Large intestine (tissue), 3 donors: ENCODE results near the gene USP54. TPM values are rescaled to one million over a fixed set of nuclear protein-coding genes. Genes with fewer than 3 reads are reported as not detected.

Experiments used
- DNase-seq, 2 donors: peaks; one replicate each; pipeline versions ENCODE4 v3.0.0 to v3.0.0-alpha.2; 2013
- H3K27ac ChIP-seq: one replicate; pipeline ENCODE4 v1.5.1; 2013; ENCODE audit warnings: low read length
- H3K27me3 ChIP-seq: 2 replicates; pipeline ENCODE4 v1.6.1; 2013; ENCODE audit warnings: low read length; ENCODE audit not compliant: control insufficient read depth, insufficient read depth
- H3K36me3 ChIP-seq: 2 replicates; pipeline ENCODE4 v1.6.1; 2013; ENCODE audit warnings: low read length; ENCODE audit not compliant: control insufficient read depth, insufficient read depth
- H3K4me1 ChIP-seq: one replicate; pipeline ENCODE4 v1.6.1; 2013; ENCODE audit warnings: low read length; ENCODE audit not compliant: control insufficient read depth, insufficient read depth
- H3K4me3 ChIP-seq: one replicate; pipeline ENCODE4 v1.5.1; 2013; ENCODE audit warnings: low read length
- H3K9me3 ChIP-seq: one replicate; pipeline ENCODE4 v1.6.1; 2013; ENCODE audit warnings: mild to moderate bottlenecking, low read depth, low read length, moderate library complexity; ENCODE audit not compliant: control insufficient read depth
- WGBS: methylation state at CpG from one replicate; pipeline ENCODE4 v1.1.5; 2013; ENCODE audit warnings: low lambda C conversion rate; ENCODE audit not compliant: insufficient coverage; 5-methylcytosine and 5-hydroxymethylcytosine counted together
- polyA plus RNA-seq: library from polyadenylated mRNA; unstranded; fragments of 120-200 nt; gene quantifications from one replicate; pipeline ENCODE4 v1.2.1, GENCODE V29; 2013

USP54 gene
- polyA plus RNA-seq, 1 donor, result 39.0 TPM

DNA sequence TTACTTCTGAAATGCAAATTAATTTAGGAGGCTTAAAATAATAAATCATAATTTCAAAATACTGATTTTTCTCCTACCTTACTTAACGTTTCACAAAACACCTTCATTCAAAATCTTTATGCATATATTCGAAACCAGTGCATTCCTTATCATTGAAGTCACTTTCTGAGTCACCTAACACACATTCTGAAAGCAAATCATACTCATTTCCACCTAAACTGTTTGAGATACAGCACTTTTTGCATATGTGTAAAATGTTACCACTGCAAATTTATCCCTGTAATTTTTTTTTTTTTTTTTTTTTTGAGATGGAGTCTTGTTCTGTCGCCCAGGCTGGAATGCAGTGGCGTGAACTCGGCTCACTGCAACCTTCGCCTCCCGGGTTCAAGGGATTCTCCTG lies 111.0 kb downstream of the USP54 start:
- Histone ChIP-seq H3K9me3 (no peaks in the 10 kb centered on the region), H3K36me3 (peaks cover 28% of the 10 kb centered on the region), H3K4me1 (no peaks in the 10 kb centered on the region), H3K27ac (no peak overlapping the region), H3K4me3 (no peak overlapping the region), H3K27me3 (no peaks in the 10 kb centered on the region)
- DNase-seq, result no peak
- 87% methylated on average over 2 of the region's 7 CpGs for WGBS

DNA sequence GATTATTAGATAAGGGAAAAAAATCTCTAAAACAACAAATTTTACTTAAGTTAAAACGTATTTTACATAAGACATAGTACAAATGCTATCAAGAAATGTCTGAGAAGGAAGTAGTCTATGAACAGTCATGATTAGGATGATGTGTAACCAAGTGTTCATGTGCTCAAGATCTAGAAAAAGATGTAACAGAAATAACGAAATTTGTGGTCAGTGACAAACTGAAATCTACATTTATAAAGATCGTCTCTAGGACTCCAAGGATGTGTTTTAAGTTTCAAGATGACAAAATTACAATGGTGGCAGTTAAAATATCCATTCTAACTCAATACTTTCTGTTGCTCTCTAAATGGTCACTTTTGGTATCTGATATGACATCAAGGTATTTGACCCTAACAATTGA lies 112.5 kb downstream of the USP54 start:
- no peaks in the 10 kb centered on the region for H3K4me1 ChIP-seq
- no peak overlapping the region for H3K27ac ChIP-seq
- H3K27me3 ChIP-seq, result no peaks in the 10 kb centered on the region
- DNase-seq, result no peak
- 100% methylated on average over 2 of the region's 3 CpGs for WGBS
- no peak overlapping the region for H3K4me3 ChIP-seq
- H3K36me3 ChIP-seq, result peaks cover 39% of the 10 kb centered on the region
- no peaks in the 10 kb centered on the region for H3K9me3 ChIP-seq

DNA sequence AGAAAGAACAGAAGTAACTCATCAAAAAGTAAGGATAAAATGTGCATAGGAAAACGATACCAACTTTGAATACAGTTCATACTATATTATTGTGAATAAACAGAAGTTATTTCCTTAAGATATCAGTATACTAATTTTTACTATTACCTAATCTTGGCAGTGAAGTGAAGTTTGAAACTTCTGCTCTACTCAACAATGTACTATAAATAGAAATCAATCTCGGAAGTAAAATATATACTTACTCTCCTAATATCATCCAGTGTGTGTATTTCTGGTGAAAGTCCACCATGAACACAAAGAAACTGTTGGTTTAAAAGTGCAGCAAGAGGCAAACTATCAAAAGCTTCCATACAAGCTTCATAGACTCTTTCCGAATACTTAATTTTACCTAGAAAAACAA lies 119.9 kb downstream of the USP54 start:
- no peak overlapping the region for H3K27ac ChIP-seq
- no peaks in the 10 kb centered on the region for H3K27me3 ChIP-seq
- no CpG with 5 or more reads among the region's 3 CpGs for WGBS
- H3K4me3 ChIP-seq, result no peak overlapping the region
- no peaks in the 10 kb centered on the region for H3K9me3 ChIP-seq
- peaks cover 60% of the 10 kb centered on the region for H3K36me3 ChIP-seq
- DNase-seq, result no peak
- no peaks in the 10 kb centered on the region for H3K4me1 ChIP-seq

- Histone ChIP-seq H3K9me3 (no peaks in the 10 kb centered on the region), H3K4me3 (no peak overlapping the region), H3K27me3 (no peaks in the 10 kb centered on the region), H3K4me1 (no peaks in the 10 kb centered on the region), H3K27ac (no peak overlapping the region), H3K36me3 (peaks cover 55% of the 10 kb centered on the region)
- no peak for DNase-seq
Observed at GRCh38 chr10:73469579-73469978, 121.6 kb downstream of the USP54 start.

DNA sequence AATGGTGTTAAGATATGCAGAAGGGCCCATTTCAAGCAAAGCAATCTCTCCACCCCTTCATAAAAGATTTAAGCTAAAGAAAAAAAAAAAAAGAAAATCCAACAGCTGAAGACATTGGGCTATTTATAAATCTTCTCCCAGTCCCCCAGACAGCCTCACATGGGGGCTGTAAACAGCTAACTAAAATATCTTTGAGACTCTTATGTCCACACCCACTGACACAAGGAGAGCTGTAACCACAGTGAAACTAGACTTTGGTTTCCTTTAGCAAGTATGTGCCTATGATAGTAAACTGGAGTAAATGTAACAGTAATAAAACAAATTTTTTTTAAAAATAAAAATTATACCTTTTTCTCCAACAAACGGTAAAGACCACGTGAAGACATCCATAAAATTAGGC lies 123.9 kb downstream of the USP54 start:
- Histone ChIP-seq H3K4me3 (no peak overlapping the region), H3K9me3 (no peaks in the 10 kb centered on the region), H3K4me1 (no peaks in the 10 kb centered on the region), H3K27ac (no peak overlapping the region), H3K36me3 (peaks cover 44% of the 10 kb centered on the region), H3K27me3 (no peaks in the 10 kb centered on the region)
- 89% methylated on average over 2 of the region's 2 CpGs for WGBS
- no peak for DNase-seq

DNA sequence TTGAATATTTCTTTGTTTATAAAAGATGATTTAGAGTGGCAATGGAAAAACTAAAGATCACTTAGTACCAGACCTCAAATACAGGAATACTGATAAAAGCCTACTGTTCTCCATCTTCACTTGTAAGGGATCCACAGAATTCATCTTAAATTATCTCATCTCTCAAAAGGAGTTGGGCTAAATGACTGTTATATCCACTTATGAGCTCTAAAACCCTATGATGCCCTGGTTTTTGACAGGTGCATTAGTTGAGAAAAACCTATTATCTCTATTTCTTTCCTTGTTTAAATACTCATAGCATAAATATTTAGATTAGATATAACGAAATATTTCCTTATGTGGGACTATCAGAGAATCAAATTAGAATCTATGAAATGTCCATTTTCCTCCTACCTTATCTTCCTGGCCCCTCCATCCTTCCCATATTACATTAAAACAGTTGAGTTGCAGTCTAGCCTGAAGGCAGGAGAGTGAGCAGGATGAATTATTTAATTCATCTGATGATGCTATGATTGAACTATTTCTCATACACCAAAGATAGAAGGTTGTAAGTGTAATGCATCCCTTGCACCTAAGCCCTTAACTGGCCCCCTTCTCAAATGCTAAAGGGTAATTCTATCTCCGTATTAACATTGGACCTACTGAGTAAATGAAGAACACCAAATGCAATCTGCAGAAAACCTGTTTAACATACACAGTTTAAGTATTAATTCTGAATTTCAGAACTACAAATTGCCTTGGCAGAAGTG lies 125.0 kb downstream of the USP54 start:
- no peaks in the 10 kb centered on the region for H3K27me3 ChIP-seq
- no peaks in the 10 kb centered on the region for H3K4me1 ChIP-seq
- no peaks in the 10 kb centered on the region for H3K9me3 ChIP-seq
- no peak overlapping the region for H3K27ac ChIP-seq
- no peak for DNase-seq
- peaks cover 44% of the 10 kb centered on the region for H3K36me3 ChIP-seq
- WGBS, result 67% methylated on average over 1 of the region's 2 CpGs
- H3K4me3 ChIP-seq, result no peak overlapping the region

- no peak for DNase-seq
- Histone ChIP-seq H3K4me3 (no peak overlapping the region), H3K36me3 (peaks cover 16% of the 10 kb centered on the region), H3K27ac (no peak overlapping the region), H3K9me3 (no peaks in the 10 kb centered on the region), H3K27me3 (no peaks in the 10 kb centered on the region), H3K4me1 (no peaks in the 10 kb centered on the region)
- no CpG with 5 or more reads among the region's 4 CpGs for WGBS
Observed at GRCh38 chr10:73460897-73461296, 130.2 kb downstream of the USP54 start.

DNA sequence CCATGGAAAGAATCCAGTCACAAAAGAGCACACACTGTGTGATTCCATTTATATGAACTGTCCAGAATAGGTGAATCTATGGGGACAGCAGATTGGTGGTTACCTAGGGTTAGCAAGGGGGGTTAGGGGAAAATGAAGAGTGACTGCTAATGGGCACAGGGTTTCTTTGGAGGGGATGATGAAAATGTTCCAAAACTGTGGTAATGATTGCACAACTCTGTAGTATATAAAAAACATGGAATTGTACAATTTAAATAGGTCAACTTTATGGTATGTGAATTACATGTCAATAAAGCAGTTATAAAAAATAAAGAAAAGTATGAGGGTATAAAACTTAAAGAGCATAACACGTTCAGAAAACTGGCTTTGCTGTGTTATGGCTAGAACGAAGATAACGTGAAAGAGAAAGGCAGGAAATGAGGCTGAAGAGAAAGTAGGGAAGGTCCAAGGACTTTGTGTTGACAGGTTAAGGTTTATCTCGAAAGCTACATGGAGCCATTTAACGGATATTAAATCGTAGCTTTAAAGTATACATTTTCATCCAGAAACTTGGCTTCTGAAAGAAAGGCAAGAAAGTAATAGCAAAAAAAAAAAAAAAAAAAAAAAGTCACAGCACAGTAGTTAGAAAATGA lies 131.3 kb downstream of the USP54 start:
- DNase-seq, result no peak
- Histone ChIP-seq H3K9me3 (no peaks in the 10 kb centered on the region), H3K36me3 (peaks cover 15% of the 10 kb centered on the region), H3K27me3 (no peaks in the 10 kb centered on the region), H3K4me1 (no peaks in the 10 kb centered on the region), H3K27ac (no peak overlapping the region), H3K4me3 (no peak overlapping the region)
- 95% methylated on average over 6 of the region's 6 CpGs for WGBS

- no peaks in the 10 kb centered on the region for H3K4me1 ChIP-seq
- H3K27ac ChIP-seq, result no peak overlapping the region
- no peaks in the 10 kb centered on the region for H3K27me3 ChIP-seq
- 100% methylated on average over 1 of the region's 2 CpGs for WGBS
- peaks cover 9% of the 10 kb centered on the region for H3K36me3 ChIP-seq
- no peak overlapping the region for H3K4me3 ChIP-seq
- DNase-seq, result no peak
- H3K9me3 ChIP-seq, result no peaks in the 10 kb centered on the region
Observed at GRCh38 chr10:73456187-73456890, 134.8 kb downstream of the USP54 start.

- Histone ChIP-seq H3K4me3 (no peak overlapping the region), H3K27ac (no peak overlapping the region), H3K36me3 (peaks cover 23% of the 10 kb centered on the region), H3K9me3 (no peaks in the 10 kb centered on the region), H3K4me1 (no peaks in the 10 kb centered on the region), H3K27me3 (no peaks in the 10 kb centered on the region)
- no CpG with 5 or more reads among the region's 1 CpG for WGBS
- DNase-seq, result no peak
Observed at GRCh38 chr10:73449113-73449512, 142.0 kb downstream of the USP54 start.
